Head of caudate nucleus (tissue), 42 donors: Measurements from ENCODE around the gene ZMYM3.

Source experiments
- DNase-seq, 42 donors: peaks; one replicate each; pipeline versions ENCODE4 v3.0.0 to v3.0.0-alpha.2; 2020 to 2021; ENCODE audit warnings: mixed read lengths in 7 of 42
- intact Hi-C: fragments of 100-400 bp; cut with DNase I; formaldehyde crosslinking; loops from one replicate; pipeline ENCODE4 v1.15.0; 2022

The ZMYM3 gene

DNA sequence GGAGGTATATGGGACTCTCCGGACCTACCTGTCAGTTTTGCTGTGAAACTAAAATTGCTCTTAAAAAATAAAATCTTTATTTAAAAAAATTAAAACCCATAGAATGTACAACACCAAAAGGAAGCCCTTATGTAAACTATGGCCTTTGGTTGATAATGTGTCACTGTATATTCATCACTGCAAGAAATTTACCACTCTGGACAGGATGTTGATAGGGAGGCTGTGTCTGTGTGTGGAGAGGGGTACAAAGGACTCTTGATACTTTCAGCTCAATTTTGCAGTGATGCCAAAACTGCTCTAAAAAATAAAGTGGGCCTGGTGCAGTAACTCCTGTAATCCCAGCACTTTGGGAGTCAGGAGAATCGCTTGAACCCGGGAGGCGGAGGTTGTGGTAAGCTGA, 2.9 kb upstream of the ZMYM3 start:
- intact Hi-C loops = no loop called here
- DNase-seq = no peak

DNA sequence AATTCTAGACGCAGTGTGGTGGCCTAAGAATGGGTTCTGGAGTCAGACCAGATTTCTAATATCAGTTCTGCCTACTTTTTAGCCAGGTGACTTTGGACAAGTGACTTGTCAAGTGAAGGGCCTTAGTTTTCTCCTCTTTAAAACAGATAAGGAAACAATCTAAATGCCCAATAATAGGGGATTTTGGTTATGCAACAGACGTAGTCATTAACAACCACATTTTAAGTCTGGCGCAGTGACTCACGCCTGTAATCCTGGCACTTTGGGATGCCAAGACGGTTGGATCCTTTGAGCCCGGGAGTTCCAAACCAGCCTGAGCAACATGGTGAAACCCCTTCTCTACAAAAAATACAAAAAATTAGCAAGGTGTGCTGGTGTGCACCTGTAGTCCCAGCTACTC, 2.1 kb upstream of the ZMYM3 start:
- intact Hi-C loops = no loop called here

DNA sequence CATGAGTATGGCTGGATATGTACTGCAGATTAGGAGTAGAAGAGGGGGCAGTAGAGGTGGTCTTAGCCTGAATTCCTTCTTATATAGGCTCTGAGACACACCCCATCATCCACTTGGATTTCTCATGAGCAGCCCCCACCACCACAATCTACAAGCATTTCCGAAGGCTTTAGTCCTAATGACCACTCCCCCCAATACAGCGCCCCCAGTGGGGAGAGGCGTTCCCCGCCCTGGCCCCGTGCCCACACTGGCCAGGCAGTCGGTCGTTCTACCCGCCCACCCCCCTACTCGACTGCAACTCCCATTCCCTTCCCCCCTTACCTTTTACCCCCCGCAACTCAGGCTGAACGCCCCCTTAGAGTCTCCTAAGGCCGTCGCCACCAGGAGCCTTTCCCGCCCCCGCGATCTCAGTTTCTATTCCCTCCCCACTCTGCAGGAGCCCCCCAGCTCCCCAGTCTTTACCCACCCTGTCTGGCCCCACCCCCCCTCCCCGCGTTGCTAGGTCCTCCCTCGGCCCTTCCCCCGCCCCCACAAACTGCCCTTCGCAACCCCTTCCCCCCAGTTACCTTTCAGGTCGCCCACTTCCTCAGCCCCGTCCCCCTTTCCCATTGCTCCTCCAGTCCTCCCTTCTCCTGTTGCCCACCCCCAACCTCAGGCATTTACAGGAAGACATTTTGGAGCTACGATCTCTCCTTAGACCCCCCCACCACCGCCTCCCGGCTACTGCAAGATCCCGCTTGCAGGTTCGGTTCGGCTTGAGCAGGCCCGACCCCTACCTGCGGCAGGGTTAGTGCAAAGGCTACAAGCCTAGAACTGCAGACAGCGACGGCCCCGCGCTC, 468 bp downstream of the ZMYM3 start:
- intact Hi-C loops = no loop called here

More for the DNA sequence above, 2.1 kb upstream of the ZMYM3 start:
- no peak for DNase-seq

DNA sequence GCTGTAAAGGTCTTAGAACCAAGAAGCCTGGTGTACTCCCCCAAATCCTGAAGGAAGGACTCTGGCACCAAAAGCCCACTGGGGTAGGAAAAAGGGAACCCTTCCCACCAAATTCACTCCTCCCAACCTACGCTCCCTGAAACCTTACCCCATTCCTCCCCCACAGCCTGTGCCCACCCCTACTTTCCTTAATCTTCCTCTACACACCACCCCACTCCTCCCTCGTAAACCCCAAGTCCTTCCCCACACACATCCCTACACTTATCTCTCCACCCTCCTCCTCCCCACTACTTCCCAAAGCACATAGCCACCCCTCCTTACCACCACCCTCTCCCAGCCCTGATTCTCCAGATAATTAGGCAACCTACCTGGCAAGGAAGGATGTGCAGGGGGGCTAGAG, 1.7 kb downstream of the ZMYM3 start:
- intact Hi-C loops = no loop called here
- DNase-seq = no peak

More for the DNA sequence above, 468 bp downstream of the ZMYM3 start:
- DNase-seq = peak in 33 of 42 donors; percentile 4 to 68 (median 33)

DNA sequence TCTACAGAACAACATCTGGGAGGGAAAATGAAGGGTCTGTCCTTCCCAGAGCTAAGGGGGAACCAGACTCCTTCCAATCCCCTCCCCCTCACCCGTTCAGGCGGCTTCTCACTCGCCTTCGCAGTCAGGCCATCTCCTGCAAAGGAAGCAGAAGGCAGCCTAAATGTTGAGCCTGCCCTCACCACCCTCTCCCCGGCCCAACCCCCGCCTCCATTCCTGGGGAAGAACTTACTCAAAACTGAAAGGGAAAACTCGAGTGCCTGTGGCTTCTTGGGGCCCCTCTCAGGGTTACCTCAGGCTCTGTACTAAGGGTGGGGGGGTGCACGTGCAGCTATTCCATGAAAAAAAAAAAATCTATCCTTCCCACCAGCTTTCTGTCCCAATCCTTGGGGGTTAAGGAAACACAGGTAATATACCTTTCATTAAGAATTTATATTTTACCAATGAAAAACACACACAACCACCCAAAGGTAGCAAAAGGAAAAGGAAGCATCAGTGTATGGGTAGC, 2.4 kb downstream of the ZMYM3 start:
- intact Hi-C loops = no loop called here
- peak in 10 of 42 donors; percentile 2 to 41 (median 14) for DNase-seq

DNA sequence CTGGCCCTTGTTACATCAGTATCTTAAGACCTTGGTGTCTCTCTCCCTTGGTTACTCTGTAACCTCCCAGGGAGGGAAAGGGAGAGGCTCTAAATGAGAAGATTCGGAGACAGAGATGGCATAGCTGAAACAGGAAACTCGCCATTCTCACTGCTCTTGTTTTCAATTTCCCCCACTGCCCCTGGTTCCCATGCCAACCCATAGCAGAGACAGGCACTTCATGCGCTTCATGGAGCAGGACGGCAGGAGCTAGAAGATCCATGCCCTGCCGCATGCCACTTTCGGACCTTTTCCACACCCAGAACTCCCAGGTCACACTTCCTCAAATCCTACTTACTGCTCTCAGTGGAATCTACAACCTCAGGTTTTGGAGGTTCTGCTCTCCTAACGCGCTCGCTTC, 3.1 kb downstream of the ZMYM3 start:
- intact Hi-C loops = no loop called here

DNA sequence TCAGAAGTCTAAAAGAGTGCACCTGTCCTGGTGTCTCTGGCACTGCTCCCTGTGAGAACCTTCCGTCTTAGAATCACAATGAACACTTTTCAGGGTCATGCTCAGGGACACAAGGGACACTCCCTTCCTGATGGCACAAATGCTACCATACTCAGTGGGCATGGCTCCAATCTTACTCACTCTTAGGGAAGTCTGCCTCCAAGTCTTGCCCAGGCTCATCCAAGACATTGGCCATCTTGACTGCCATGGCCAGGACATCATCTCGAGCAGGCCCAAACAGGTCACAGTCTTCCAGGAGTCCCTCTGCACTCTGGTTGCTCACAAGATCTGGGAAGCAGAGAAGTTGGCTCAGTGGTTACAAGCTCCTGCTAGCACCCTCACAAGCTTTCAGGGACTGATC, 8.8 kb downstream of the ZMYM3 start:
- intact Hi-C loops = no loop called here
- no peak for DNase-seq

More for the DNA sequence above, 3.1 kb downstream of the ZMYM3 start:
- DNase-seq = no peak

DNA sequence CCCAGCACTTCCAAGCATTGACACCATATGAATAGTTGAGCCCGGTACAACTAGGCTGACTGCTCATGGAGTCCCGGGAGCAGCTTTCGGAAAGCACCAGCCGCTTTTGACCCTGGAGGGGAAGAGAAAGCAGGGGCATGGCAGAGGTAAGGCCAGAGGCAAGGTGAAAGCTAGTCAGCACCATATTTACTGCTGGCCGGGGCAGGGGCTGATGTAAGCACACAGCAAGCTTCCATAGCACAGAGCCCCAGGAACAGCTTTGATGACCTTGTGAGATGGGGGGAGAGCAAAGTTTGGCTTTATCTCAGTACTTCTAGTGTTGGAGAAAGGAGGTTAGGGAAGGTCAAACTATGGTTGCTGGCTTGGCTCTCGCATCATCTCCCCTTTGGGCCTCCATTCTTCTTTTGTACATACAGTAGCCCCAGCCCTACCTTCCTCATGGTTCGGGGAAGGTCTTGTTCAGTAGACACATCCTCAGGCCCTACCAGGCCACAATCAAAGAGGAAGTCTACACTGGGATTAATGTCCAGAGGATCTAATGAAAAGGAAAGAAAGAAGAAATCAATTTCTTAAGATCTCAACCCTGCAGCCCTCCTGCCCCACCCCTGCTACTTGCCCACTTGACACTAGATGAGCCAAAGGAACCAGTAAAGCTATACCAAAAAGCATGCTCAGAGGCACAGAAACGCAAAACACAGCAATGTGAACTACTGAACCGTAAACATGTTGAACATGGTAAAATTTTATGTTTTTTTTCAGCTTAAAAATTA, 9.4 kb downstream of the ZMYM3 start:
- DNase-seq = no peak
- intact Hi-C loops = no loop called here

DNA sequence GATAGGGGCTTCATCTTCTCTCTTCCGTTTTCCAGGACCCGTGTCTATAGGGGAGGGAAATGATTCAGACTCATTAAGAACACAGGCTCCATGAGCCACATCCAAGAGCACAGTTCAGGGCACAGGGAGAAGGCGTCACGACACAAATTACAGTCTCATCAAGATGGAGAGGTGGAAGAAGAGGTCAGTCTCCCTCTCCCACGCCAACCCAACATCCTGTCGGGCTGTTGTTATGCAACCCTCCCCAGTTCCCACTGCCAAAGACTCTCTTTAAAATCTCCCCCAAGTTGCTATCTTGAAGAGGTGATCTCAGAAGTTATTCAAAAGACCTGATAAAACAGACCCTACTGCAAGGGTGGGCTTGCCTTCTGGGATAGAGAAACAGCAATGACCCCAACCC, 12.6 kb downstream of the ZMYM3 start:
- DNase-seq = no peak
- intact Hi-C loops = no loop called here

DNA sequence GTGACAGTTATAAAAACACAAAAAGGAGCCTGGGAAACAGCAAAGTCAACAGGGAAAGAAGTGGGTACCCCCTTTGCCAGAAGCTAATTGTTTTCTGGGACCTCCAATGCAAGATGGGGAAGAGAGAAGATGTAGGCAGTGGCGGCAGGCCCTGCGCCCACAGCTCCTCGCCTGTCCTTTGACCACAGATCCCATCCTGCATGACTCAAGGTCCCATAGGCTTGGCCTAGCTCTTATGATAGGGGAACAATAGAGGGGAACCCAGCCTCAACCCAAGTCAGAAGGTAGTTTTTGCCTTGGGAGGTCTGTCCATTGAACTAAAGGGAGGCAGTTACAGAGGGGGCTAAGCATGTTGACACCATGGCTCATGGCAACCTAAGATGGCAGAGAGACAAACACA, 14.2 kb downstream of the ZMYM3 start:
- intact Hi-C loops = no loop called here

DNA sequence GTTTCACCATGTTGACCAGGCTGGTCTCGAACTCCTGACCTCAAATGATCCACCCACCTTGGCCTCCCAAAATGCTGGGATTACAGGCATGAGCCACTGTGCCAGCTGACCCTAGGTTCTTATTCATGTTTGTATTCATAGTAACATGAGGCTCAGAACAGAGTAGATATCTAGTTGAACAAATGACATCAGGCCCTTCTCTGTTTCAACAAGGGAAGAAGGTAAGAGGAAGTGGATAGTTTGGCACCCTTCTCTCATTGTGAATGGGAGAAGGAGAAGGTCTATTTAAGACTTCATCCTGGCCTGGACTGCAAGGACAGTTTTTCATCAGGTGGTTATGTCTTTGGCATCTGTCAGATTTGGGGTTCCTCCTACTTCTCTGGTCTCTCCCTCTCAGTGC, 17.1 kb downstream of the ZMYM3 start:
- intact Hi-C loops = no loop called here
- no peak for DNase-seq

More for the DNA sequence above, 14.2 kb downstream of the ZMYM3 start:
- DNase-seq = no peak

DNA sequence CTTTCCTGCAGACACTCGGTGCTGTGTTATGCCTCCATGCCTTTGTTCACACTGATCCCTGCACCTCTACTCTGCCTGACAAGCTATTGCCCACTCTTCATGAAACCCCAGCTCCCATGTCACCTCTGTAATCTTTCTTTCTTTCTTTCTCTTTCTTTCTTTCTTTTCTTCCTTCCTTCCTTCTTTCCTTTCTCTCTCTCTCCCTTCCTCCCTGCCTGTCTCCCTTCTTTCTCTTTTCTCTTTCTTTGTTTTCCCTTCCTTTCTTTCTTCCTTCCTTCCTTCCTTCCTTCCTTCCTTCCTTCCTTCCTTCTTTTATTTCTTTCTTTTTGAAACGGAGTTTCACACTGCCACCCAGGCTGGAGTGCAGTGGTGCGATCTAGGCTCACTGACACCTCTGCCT, 18.5 kb downstream of the ZMYM3 start:
- no peak for DNase-seq

DNA sequence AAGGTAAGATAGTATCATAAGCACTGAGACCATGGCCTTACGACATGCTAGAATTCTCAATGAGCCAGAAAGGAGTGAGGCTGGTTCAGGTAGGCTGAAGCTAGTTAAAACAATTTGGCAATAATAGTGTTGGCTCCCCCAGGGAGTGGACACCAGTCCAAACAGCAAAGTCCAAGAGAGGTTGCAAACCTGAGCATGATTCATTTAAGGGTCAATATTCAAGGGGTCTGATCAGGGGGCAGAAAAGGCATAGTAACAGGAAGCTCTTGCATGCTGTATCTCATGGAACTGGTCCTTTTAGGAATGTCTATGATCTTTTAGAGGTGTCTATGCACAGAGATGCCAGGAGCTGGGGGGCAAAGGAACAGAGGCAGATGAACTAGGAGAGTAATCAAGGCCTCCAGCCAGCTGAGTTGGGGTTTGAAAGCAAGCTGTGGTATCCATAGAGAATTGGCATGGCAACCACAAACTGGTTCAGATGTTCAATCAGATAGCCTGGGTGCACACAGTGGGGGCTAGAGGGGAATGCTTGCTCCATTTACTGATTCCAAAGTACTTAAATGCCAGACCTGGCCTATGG, 25.8 kb downstream of the ZMYM3 start:
- intact Hi-C loops = no loop called here
- no peak for DNase-seq

More for the DNA sequence above, 18.5 kb downstream of the ZMYM3 start:
- intact Hi-C loops = no loop called here

DNA sequence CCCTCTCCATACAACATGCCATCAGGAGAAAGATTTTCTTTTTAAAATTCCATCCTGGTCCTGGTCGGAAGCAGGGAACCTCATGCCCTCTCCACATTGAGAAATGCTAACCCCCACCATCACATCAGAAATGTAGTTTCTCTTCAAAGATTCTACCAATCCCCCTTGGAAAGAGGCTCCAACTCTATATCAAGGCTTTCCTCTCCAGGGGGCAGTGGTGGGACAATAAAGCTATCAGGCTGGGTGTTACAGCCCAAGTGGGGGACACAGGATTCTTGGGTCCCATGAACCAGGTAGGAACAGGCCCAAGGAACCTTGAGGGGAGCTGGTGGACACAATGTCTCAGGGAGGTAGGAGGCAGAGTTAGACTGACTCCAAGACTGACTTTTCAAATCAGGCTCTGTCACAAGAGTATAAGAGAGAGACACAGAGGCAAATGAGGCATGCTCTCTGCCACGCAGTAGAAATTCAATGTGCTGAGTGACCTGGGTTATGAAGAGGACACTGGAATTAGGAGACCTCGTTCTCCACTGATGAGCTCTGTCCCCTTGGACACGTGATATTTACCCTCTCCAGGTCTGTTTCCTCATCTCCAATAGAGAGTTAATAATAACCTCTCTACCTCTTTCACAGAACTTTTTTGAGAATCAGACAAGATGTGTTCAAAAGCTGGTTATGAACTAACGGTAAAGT, 26.4 kb downstream of the ZMYM3 start:
- DNase-seq = peak in 1 of 42 donors; percentile 43
- intact Hi-C loops = no loop called here

DNA sequence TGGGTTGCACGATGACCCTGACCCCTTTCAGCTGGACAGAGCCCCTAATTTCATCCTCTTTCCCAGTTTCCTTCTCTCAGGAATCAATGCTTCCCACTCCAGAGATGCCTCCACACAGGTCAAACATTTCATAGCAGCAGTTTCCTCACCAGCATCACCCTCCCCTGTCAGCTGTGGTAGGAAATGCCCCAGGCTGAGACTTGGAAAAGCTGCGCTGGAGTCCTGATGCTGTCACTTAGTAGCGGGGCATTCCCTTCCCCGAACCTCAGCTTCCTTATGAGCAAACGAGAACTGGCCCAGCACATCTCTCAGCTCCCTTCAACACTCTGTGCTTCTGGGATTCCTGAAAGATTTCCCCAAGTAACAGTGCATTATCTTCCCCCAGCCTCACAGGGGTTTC, 28.3 kb downstream of the ZMYM3 start:
- intact Hi-C loops = no loop called here
- no peak for DNase-seq

DNA sequence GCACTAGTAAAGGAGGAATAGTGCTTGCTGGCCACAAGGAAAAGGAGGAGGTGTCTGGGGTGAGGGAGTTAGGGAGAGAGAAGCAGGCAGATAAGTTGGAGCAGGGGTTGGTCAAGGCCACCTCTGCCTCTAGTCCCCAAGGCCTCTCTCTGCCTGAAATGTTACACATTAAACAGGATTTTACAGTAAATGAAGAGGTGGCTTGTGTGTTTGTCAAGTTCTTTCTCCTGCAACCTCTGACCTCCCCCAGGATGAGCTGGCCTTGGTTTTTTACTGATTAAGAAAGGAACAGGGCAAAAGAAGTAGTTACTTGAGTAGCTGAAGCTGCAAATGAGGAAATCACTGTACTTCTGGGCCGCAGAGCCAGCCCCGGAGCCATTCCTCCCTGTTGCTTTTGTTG, 28.9 kb downstream of the ZMYM3 start:
- intact Hi-C loops = no loop called here
- no peak for DNase-seq

DNA sequence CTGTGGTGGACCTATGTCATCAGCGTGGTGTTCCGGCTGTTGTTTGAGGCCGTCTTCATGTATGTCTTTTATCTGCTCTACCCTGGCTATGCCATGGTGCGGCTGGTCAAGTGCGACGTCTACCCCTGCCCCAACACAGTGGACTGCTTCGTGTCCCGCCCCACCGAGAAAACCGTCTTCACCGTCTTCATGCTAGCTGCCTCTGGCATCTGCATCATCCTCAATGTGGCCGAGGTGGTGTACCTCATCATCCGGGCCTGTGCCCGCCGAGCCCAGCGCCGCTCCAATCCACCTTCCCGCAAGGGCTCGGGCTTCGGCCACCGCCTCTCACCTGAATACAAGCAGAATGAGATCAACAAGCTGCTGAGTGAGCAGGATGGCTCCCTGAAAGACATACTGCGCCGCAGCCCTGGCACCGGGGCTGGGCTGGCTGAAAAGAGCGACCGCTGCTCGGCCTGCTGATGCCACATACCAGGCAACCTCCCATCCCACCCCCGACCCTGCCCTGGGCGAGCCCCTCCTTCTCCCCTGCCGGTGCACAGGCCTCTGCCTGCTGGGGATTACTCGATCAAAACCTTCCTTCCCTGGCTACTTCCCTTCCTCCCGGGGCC, 29.7 kb downstream of the ZMYM3 start:
- DNase-seq = peak in 2 of 42 donors; percentile 3 to 40

DNA sequence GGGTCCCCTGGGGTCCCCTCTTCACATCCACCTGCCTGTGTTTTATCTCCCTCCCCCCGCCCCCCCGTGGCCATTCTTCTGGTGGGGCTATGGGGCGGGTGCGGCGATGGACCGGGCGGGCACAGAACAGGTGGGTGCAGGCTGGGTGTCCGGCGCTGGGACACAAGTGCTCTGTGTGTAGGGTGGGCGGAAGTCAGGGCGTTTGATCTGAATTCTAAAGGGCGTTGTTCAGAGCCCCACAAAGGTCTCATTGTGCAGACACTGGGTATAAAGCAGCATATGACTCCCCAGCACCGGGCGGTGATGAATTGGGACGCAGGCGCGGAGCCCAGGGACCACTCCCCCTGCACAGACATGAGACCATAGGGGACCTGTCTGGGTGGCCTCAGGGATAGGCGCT, 31.0 kb downstream of the ZMYM3 start, which contains the start of gene GJB1:
GJB1 (plus strand) TSS at position 296 of the 400 bp plus-strand sequence. CDS start 484 bp downstream, outside the sequence.
- intact Hi-C loops = no loop called here
- peak; percentile 34 to 89 (median 73) for DNase-seq

More for the DNA sequence above, 29.7 kb downstream of the ZMYM3 start:
- intact Hi-C loops = no loop called here

DNA sequence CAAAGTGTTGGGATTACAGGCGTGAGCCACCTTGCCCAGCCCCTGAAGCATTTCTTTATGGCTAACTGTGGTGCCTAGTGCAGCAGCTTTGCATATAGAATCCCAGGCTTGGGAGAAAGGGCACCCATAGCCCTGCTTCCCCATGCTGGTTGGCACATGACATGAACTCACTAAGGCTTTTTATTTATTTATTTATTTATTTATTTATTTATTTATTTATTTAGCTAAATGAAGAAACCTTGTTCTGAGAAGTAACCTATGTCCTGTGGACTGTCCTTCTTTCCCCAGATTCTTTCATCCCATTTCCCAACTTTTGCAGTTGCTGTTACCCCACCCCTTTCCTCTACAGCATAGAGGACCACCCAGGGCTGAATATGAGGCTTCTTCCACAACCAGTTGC, 32.8 kb downstream of the ZMYM3 start:
- DNase-seq = no peak
- intact Hi-C loops = no loop called here
